Measurements from ENCODE around the gene WNT9A.

Gene WNT9A

DNA sequence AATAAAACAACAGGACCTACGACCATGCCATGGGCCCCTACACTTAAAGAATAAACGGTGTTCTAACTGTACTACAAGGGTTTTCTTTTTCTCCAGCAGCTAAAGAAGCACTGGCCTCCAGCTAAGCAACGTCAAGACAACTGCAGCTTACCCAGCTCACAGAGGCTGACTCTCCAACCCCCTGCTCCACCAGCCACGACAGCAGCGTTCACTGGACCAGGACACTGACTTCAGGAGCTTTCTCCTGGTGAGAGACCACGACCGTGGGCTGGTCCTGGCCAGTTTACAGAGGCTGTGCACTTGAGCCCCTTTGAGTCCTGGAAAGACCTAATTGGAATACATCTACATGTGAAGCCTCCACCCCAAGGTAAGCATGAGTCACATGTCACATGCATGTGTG, 39.4 kb downstream of the WNT9A start:
- TF ChIP-seq, protein P1, sequence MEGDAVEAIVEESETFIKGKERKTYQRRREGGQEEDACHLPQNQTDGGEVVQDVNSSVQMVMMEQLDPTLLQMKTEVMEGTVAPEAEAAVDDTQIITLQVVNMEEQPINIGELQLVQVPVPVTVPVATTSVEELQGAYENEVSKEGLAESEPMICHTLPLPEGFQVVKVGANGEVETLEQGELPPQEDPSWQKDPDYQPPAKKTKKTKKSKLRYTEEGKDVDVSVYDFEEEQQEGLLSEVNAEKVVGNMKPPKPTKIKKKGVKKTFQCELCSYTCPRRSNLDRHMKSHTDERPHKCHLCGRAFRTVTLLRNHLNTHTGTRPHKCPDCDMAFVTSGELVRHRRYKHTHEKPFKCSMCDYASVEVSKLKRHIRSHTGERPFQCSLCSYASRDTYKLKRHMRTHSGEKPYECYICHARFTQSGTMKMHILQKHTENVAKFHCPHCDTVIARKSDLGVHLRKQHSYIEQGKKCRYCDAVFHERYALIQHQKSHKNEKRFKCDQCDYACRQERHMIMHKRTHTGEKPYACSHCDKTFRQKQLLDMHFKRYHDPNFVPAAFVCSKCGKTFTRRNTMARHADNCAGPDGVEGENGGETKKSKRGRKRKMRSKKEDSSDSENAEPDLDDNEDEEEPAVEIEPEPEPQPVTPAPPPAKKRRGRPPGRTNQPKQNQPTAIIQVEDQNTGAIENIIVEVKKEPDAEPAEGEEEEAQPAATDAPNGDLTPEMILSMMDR (IDR thresholded peaks at IDR 0.05; ENCODE audit: low read length, missing control alignments), result no peak
- no peak overlapping the region for H3K4me3 ChIP-seq (replicated peaks; ENCODE audit: low read depth, low read length)
- DNase-seq (ENCODE audit: low read depth), result no peak

DNA sequence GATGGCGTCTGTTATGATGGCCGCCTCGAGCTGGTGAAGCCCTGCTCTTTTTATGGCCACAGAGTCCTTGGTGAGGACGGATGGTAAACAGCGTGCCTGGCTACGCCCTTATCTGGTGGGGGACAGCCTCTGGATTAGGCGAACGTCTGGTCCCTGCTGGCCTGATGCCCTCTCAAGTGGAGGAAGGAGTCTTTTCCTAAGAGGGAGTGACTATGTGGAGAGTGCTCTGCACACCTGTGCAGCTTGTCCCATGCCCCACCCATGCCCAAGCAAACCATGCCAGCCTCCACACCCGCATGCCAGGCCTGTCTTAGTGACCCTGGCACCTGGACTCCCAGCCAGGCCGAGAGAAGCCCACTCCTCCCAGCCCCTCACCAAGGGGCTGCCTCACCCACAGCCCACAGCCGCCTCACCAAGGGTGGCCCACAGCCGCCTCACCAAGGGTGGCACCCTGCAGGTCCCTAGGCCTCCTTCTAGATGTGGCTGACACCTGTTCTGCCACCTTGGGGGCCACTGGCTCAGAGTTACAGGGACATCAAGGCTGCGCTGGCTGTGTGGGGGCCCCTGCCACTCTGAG, 40.2 kb downstream of the WNT9A start:
- TF ChIP-seq, protein P1 (IDR thresholded peaks at IDR 0.05; ENCODE audit: low read length, missing control alignments), result no peak
- DNase-seq (ENCODE audit: low read depth), result no peak
- no peak overlapping the region for H3K4me3 ChIP-seq (replicated peaks; ENCODE audit: low read depth, low read length)

- TF ChIP-seq, protein P1 (IDR thresholded peaks at IDR 0.05; ENCODE audit: low read length, missing control alignments), result no peak
- no peak overlapping the region for H3K4me3 ChIP-seq (replicated peaks; ENCODE audit: low read depth, low read length)
- DNase-seq (ENCODE audit: low read depth), result no peak
These were observed 41.1 kb downstream of the WNT9A start for GRCh38 chr1:227906550-227907071.

DNA sequence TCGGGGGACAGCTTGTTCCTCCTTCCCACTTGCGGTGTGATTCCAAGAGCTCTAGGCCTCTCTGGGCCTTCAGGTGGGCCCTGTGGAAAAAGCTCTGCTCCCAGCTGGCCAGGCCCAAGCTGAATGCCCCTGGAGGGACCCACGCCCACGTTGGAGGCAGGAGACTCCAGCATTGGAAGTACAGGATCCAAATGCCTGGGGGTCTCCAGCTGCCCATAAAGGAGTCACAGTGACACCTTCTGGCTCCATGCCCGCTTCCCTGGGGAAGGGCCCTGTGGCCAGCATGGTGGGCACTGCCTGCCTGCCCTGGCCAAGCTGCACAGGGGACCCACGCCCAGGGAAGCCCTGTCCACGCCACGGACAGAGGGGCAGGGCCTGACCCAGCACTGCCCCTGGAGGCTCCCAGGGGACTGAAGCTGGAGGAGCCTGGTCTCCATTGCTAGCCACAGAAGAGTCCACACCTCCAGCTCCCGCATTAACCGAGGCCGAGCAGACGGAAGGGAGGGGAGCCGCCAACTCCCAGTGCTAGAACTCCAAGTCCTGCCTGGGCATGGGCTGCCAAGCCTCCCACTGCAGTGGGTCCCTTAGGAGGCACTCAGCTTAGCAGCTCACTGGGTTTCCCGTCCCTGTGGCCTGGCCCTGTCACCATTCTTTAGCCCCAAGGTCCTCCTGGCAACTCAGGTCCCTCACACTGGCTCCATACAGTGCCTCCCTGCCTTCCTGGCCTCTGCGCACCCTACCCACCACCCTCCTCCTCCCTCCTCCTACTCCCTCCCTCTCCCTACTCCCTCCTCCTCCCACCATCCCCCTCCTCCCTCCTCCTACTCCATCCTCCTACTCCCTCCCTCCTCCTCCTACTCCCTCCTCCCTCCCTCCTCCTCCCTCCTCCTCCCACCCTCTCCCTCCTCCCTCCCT, 41.9 kb downstream of the WNT9A start:
- no peak for DNase-seq (ENCODE audit: low read depth)
- no peak overlapping the region for H3K4me3 ChIP-seq (replicated peaks; ENCODE audit: low read depth, low read length)
- TF ChIP-seq, protein P1 (IDR thresholded peaks at IDR 0.05; ENCODE audit: low read length, missing control alignments), result no peak

DNA sequence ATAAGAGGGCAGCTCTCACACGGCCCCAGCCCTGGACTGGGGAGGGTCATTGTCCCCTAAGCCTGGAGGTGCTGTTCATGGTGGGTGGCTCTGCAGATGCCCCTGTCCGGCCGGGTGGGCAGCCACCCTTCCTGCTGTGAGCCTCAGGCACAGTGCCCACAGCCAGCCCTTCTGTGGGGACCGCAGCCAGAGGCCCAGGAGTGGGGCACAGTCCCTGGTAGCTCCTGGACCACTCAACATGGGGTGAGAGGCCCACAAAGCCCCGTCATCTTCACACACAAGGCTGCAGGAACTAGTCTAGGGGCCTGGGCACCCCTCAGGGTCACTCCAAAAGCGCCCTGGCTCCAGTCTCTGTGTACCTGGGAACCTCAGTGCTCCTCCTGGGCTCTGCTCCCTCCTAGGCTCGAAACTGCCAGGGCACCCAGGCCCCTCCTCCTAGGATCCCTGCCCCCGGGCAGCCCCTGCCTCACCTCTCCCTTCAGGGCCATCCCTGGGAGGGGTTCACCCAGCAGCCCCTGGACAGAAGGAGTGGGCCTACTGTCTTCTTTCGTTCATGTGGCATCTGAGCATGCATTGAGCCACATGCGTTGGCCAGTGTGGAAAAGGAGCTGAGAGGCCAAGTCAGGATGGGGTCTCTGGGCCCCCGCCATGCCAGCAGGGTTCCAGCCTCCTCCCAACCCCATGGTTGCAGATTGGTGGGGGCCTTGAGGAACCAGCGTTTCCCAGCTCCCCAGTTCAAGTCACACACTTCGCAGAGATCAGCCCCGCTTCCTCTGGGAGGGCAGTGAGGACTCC, 43.0 kb downstream of the WNT9A start:
- no peak overlapping the region for H3K4me3 ChIP-seq (replicated peaks; ENCODE audit: low read depth, low read length)
- TF ChIP-seq, protein P1 (IDR thresholded peaks at IDR 0.05; ENCODE audit: low read length, missing control alignments), result no peak
- DNase-seq (ENCODE audit: low read depth), result no peak

DNA sequence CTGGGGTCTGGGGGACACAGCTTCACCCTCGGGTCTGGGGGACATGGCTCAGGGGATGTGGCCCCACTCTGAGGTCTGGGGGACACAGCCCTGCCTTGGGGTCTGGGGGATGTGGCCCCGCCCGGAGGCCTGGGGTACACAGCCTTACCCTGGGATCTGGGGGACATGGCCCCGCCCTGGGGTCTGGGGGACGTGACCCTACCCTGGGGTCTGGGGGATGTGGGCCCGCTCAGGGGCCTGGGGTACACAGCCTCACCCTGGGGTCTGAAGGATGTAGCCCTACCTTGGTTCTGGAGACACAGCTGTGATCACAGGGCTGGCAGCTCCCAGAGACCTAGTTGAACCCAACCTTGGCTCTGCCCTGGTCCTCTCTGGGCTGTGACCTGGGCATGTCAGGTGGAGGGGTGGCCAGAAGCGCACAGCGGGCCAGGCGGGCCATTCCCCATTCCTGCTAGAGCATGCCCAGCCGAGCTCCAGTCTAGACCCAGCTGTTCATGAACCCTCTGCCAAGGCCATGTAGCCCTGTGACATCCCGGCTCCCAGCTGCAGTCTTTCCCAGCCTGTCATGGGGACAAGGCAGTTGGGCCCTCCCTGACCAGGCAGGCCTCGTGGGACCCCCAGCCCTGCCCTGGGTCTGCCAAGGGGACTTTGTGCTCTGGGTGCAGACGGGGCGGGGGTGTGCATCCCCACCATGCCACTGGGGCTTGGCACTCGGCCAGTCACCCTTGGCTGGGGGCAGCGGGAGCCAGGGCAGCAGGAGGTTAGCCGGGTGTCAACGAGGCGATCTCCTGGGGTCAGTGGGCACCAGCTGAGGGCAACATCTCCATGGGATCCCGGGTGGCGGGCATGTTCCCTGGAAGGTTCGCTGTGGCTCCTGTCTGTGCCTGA, 43.9 kb downstream of the WNT9A start:
- no peak for DNase-seq (ENCODE audit: low read depth)
- TF ChIP-seq, protein P1 (IDR thresholded peaks at IDR 0.05; ENCODE audit: low read length, missing control alignments), result no peak
- H3K4me3 ChIP-seq (replicated peaks; ENCODE audit: low read depth, low read length), result no peak overlapping the region

Measured in fibroblast of pulmonary artery (primary cell).